Mucosa of descending colon (tissue), 3 donors: ENCODE data around the gene BEGAIN. TPM values are rescaled to one million over a fixed set of nuclear protein-coding genes. Genes with fewer than 3 reads are reported as not detected.

Source experiments
- ATAC-seq: fragments of 200-7000 bp; cut with Tn5 transposase; one replicate; pipeline ENCODE4 v1.9.1; 2020; ENCODE audit warnings: mild to moderate bottlenecking, moderate library complexity
- DNase-seq, 3 donors: peaks; one replicate each; pipeline ENCODE4 v3.0.0-alpha.2; 2020
- H3K36me3 ChIP-seq: fragments of 200-600 bp; one replicate; pipeline ENCODE4 v1.8.0; 2021; ENCODE audit warnings: low read depth, mild to moderate bottlenecking
- H3K4me1 ChIP-seq: fragments of 200-600 bp; one replicate; pipeline ENCODE4 v1.8.0; 2021; ENCODE audit warnings: low read depth, mild to moderate bottlenecking
- H3K4me3 ChIP-seq: fragments of 200-600 bp; one replicate; pipeline ENCODE4 v1.8.0; 2021; ENCODE audit warnings: mild to moderate bottlenecking
- H3K9me3 ChIP-seq: fragments of 200-600 bp; one replicate; pipeline ENCODE4 v1.8.0; 2021; ENCODE audit warnings: mild to moderate bottlenecking
- CTCF ChIP-seq: fragments of 200-600 bp; IDR thresholded peaks from one replicate; pipeline ENCODE4 v1.8.0; 2022; ENCODE audit warnings: antibody characterized with exemption, mild to moderate bottlenecking
- intact Hi-C, 2 donors: fragments of 100-400 bp; cut with DNase I in 1 of 2; cut with micrococcal nuclease in 1 of 2; formaldehyde crosslinking; loops; one replicate each; pipeline versions ENCODE4 v1.11.0 to v1.11.1; 2022; cut with DNase I, micrococcal nuclease
- total RNA-seq, 3 donors: library from RNA; stranded (reverse); fragmentation: NEBNext Ultra II Directional in 2 of 3; extraction: Animal tissue kit (Norgen Biotek cat#: 25700) in 2 of 3; gene quantifications; one replicate each; pipeline versions ENCODE4 v1.2.1 to v1.2.4, GENCODE V29; 2021 to 2023
- donor health status: DM: no; HTN: no; CAD: no; lungs with moderate emphysema.
- donor health status: DM: no; HTN: no; CAD: no.
- donor health status: DM: no; HTN: yes; CAD: no.

BEGAIN gene
- total RNA-seq, 3 donors from 2014 or later, result 0.75 to 2.5 (median 1.1) TPM

GRCh38 chr14:100526632-100527031 is 60.6 kb downstream of the BEGAIN start:
- ATAC-seq, result no peak
- no peak overlapping the region for H3K4me3 ChIP-seq
- no peak for DNase-seq
- intact Hi-C loops, result no loop called here
- TF ChIP-seq CTCF, result no peak
- H3K36me3 ChIP-seq, result no peaks in the 10 kb centered on the region
- H3K9me3 ChIP-seq, result no peaks in the 10 kb centered on the region
- peaks cover 4% of the 10 kb centered on the region for H3K4me1 ChIP-seq

GRCh38 chr14:100526057-100526456 is 61.2 kb downstream of the BEGAIN start:
- no peak for DNase-seq
- Histone ChIP-seq H3K36me3 (no peaks in the 10 kb centered on the region), H3K4me1 (peaks cover 4% of the 10 kb centered on the region), H3K9me3 (no peaks in the 10 kb centered on the region), H3K4me3 (no peak overlapping the region)
- no peak for TF ChIP-seq CTCF
- ATAC-seq, result no peak
- intact Hi-C loops, result no loop called here

- peak in 1 of 3 donors; percentile 30 for DNase-seq
- Histone ChIP-seq H3K9me3 (no peaks in the 10 kb centered on the region), H3K4me3 (no peak overlapping the region), H3K36me3 (no peaks in the 10 kb centered on the region), H3K4me1 (peaks cover 4% of the 10 kb centered on the region)
- no peak for TF ChIP-seq CTCF
- no peak for ATAC-seq
- intact Hi-C loops, result no loop called here
Measured at GRCh38 chr14:100525615-100526014, 61.6 kb downstream of the BEGAIN start.

GRCh38 chr14:100524933-100525243 is 62.3 kb downstream of the BEGAIN start:
- intact Hi-C loops, result no loop called here
- ATAC-seq (peak; percentile 35), DNase-seq (peak in 2 of 3 donors; percentile 35 to 47)
- no peak for TF ChIP-seq CTCF
- Histone ChIP-seq H3K9me3 (no peaks in the 10 kb centered on the region), H3K4me1 (peaks cover 4% of the 10 kb centered on the region), H3K4me3 (no peak overlapping the region), H3K36me3 (no peaks in the 10 kb centered on the region)

- DNase-seq (peak in 1 of 3 donors; percentile 28), ATAC-seq (peak; percentile 17)
- TF ChIP-seq CTCF, result no peak
- intact Hi-C loops, result no loop called here
- Histone ChIP-seq H3K9me3 (no peaks in the 10 kb centered on the region), H3K36me3 (no peaks in the 10 kb centered on the region), H3K4me1 (peaks cover 4% of the 10 kb centered on the region), H3K4me3 (no peak overlapping the region)
Measured at GRCh38 chr14:100524233-100524932, 62.8 kb downstream of the BEGAIN start.

- DNase-seq (peak; percentile 28 to 46 (median 29)), ATAC-seq (peak; percentile 86)
- TF ChIP-seq CTCF, result no peak
- intact Hi-C loops, result no loop called here
- peaks cover 4% of the 10 kb centered on the region for H3K4me1 ChIP-seq
- no peaks in the 10 kb centered on the region for H3K9me3 ChIP-seq
- no peaks in the 10 kb centered on the region for H3K36me3 ChIP-seq
- H3K4me3 ChIP-seq, result no peak overlapping the region
Measured at GRCh38 chr14:100523843-100524169, 63.4 kb downstream of the BEGAIN start.
